ENCODE results near the gene SPINK9. TPM values are rescaled to one million over a fixed set of nuclear protein-coding genes. Genes with fewer than 3 reads are reported as not detected.

Gene SPINK9
- polyA plus RNA-seq, 3 donors: not detected

GRCh38 chr5:148364343-148364742 is 29.0 kb downstream of the SPINK9 start:
- Mint-ChIP-seq H3K27ac (no peak overlapping the region), H3K36me3 (no peaks in the 10 kb centered on the region), H3K27me3 (ENCODE audit: low read depth in 3 of 3) (peaks cover 0 to 1% (median 0%) of the 10 kb centered on the region in 3 donors), H3K9me3 (peaks cover 0 to 7% (median 1%) of the 10 kb centered on the region in 7 donors), H3K4me1 (no peaks in the 10 kb centered on the region), H3K4me3 (no peak overlapping the region)
- Histone ChIP-seq H2AFZ (ENCODE audit: insufficient read depth, low read depth, low read length, poor library complexity, severe bottlenecking) (no peak overlapping the region), H3K27ac (ENCODE audit: low read depth in 1 of 2, low read length in 2 of 2) (no peak overlapping the region), H3K9me3 (replicated peaks in 1 of 2; ENCODE audit: control insufficient read depth in 1 of 2, insufficient read depth in 1 of 2, low read length in 2 of 2) (peaks cover 0 to 6% of the 10 kb centered on the region in 2 donors), H3K36me3 (replicated peaks in 1 of 2; ENCODE audit: control insufficient read depth in 1 of 2, insufficient read depth in 2 of 2, low read length in 2 of 2) (no peaks in the 10 kb centered on the region), H3K9ac (ENCODE audit: insufficient read depth, low read length, poor library complexity, severe bottlenecking) (no peak overlapping the region), H4K20me1 (ENCODE audit: insufficient read depth, low read length) (no peaks in the 10 kb centered on the region), H3K4me3 (replicated peaks in 1 of 3; ENCODE audit: low read depth in 2 of 3, low read length in 3 of 3) (no peak overlapping the region), H3K4me2 (replicated peaks; ENCODE audit: extremely low read depth, low read length, poor library complexity, severe bottlenecking) (no peak overlapping the region), H3K79me2 (ENCODE audit: insufficient read depth, low read length) (no peaks in the 10 kb centered on the region), H3K4me1 (ENCODE audit: control insufficient read depth in 1 of 2, insufficient read depth in 2 of 2, low read length in 2 of 2) (no peaks in the 10 kb centered on the region), H3K27me3 (ENCODE audit: control insufficient read depth in 2 of 2, insufficient read depth in 2 of 2, low read length in 2 of 2) (no peaks in the 10 kb centered on the region)
- DNase-seq: no peak
- no peak for TF ChIP-seq CTCF (IDR thresholded peaks at IDR 0.05)
- intact Hi-C loops (cut with micrococcal nuclease): no loop called here

GRCh38 chr5:148368299-148368698 is 32.9 kb downstream of the SPINK9 start:
- Histone ChIP-seq H2AFZ (ENCODE audit: insufficient read depth, low read depth, low read length, poor library complexity, severe bottlenecking) (no peak overlapping the region), H3K9ac (ENCODE audit: insufficient read depth, low read length, poor library complexity, severe bottlenecking) (no peak overlapping the region), H3K9me3 (replicated peaks in 1 of 2; ENCODE audit: control insufficient read depth in 1 of 2, insufficient read depth in 1 of 2, low read length in 2 of 2) (peaks cover 0 to 6% of the 10 kb centered on the region in 2 donors), H4K20me1 (ENCODE audit: insufficient read depth, low read length) (no peaks in the 10 kb centered on the region), H3K79me2 (ENCODE audit: insufficient read depth, low read length) (no peaks in the 10 kb centered on the region), H3K27me3 (ENCODE audit: control insufficient read depth in 2 of 2, insufficient read depth in 2 of 2, low read length in 2 of 2) (no peaks in the 10 kb centered on the region), H3K4me2 (replicated peaks; ENCODE audit: extremely low read depth, low read length, poor library complexity, severe bottlenecking) (no peak overlapping the region), H3K4me1 (ENCODE audit: control insufficient read depth in 1 of 2, insufficient read depth in 2 of 2, low read length in 2 of 2) (peaks cover 4 to 7% of the 10 kb centered on the region in 2 donors), H3K27ac (ENCODE audit: low read depth in 1 of 2, low read length in 2 of 2) (no peak overlapping the region), H3K4me3 (replicated peaks in 1 of 3; ENCODE audit: low read depth in 2 of 3, low read length in 3 of 3) (no peak overlapping the region), H3K36me3 (replicated peaks in 1 of 2; ENCODE audit: control insufficient read depth in 1 of 2, insufficient read depth in 2 of 2, low read length in 2 of 2) (no peaks in the 10 kb centered on the region)
- intact Hi-C loops (cut with micrococcal nuclease): no loop called here
- no peak overlapping the region for H3K4me3 Mint-ChIP-seq
- DNase-seq: no peak
- H3K27ac Mint-ChIP-seq: no peak overlapping the region
- no peak for TF ChIP-seq CTCF (IDR thresholded peaks at IDR 0.05)
- H3K36me3 Mint-ChIP-seq: no peaks in the 10 kb centered on the region
- peaks cover 0 to 1% (median 0%) of the 10 kb centered on the region in 3 donors for H3K27me3 Mint-ChIP-seq (ENCODE audit: low read depth in 3 of 3)
- peaks cover 8% of the 10 kb centered on the region for H3K4me1 Mint-ChIP-seq
- H3K9me3 Mint-ChIP-seq: peaks cover 0 to 4% (median 3%) of the 10 kb centered on the region in 7 donors

Measured in CD14-positive monocyte (primary cell).